Mammary epithelial cell (primary cell): Measurements from ENCODE around the gene IL6R.

Source experiments
- CTCF ChIP-seq, 2 donors: IDR thresholded peaks in 1 of 2; conservative IDR thresholded peaks in 1 of 2; 2 replicates each; pipeline ENCODE4 v1.5.1; 2011 to 2012; ENCODE audit warnings: inconsistent platforms in 2 of 2, low read length in 2 of 2, mild to moderate bottlenecking in 2 of 2, control low read depth in 1 of 2, low read depth in 1 of 2; ENCODE audit not compliant: insufficient read depth in 1 of 2; ENCODE audit errors: extremely low read depth in 1 of 2
- EZH2 ChIP-seq: IDR thresholded peaks from 2 replicates; pipeline ENCODE4 v1.6.1; 2012; ENCODE audit warnings: low read length, inconsistent platforms, borderline replicate concordance

- TF ChIP-seq CTCF (conservative IDR thresholded peaks at IDR 0.05 in 1 of 2, IDR thresholded peaks at IDR 0.05 in 1 of 2; ENCODE audit: extremely low read depth in 1 of 2, insufficient read depth in 1 of 2, low read depth in 1 of 2, low read length in 2 of 2) = no peak
- TF ChIP-seq EZH2 = no peak
Measured at GRCh38 chr1:154361357-154361756, 43.8 kb upstream of the IL6R start.
